Activated naive CD8-positive, alpha-beta T cell treated with anti-CD3 and anti-CD28 coated beads, Interleukin-2, amount 50 U/mL, for 24 hours (primary cell): ENCODE measurements around the gene TCAP.
A peak's percentile ranks its signal among the peaks of the same experiment; 100 is the strongest.

Experiments used
- ATAC-seq: fragments of 150-1000 bp; cut with Tn5 transposase; one replicate; pipeline ENCODE4 v1.10.0; 2021
- DNase-seq: peaks from one replicate; pipeline ENCODE4 v3.0.0; 2021
- H3K27ac Mint-ChIP-seq: one replicate; pipeline ENCODE4 v1.8.0; 2021; ENCODE audit warnings: mild to moderate bottlenecking, mixed read lengths
- H3K27me3 Mint-ChIP-seq: one replicate; pipeline ENCODE4 v1.8.0; 2021; ENCODE audit warnings: mixed read lengths
- H3K36me3 Mint-ChIP-seq: one replicate; pipeline ENCODE4 v1.8.0; 2021; ENCODE audit warnings: low read depth, mixed read lengths
- H3K4me1 Mint-ChIP-seq: one replicate; pipeline ENCODE4 v1.8.0; 2021; ENCODE audit warnings: mixed read lengths
- H3K4me3 Mint-ChIP-seq: one replicate; pipeline ENCODE4 v1.8.0; 2021; ENCODE audit warnings: mild to moderate bottlenecking, moderate library complexity, mixed read lengths
- H3K9me3 Mint-ChIP-seq: one replicate; pipeline ENCODE4 v1.8.0; 2021; ENCODE audit warnings: mixed read lengths

The TCAP gene

GRCh38 chr17:39674179-39674578, 9.0 kb downstream of the TCAP start:
- DNase-seq, result no peak
- no peaks in the 10 kb centered on the region for H3K36me3 Mint-ChIP-seq
- no peak overlapping the region for H3K4me3 Mint-ChIP-seq
- no peak overlapping the region for H3K27ac Mint-ChIP-seq
- no peaks in the 10 kb centered on the region for H3K9me3 Mint-ChIP-seq
- H3K27me3 Mint-ChIP-seq, result peaks cover 3% of the 10 kb centered on the region
- peaks cover 46% of the 10 kb centered on the region for H3K4me1 Mint-ChIP-seq
- no peak for ATAC-seq

GRCh38 chr17:39674702-39675389, 9.7 kb downstream of the TCAP start:
- Mint-ChIP-seq H3K4me1 (peaks cover 53% of the 10 kb centered on the region), H3K36me3 (peaks cover 2% of the 10 kb centered on the region), H3K27ac (no peak overlapping the region), H3K9me3 (no peaks in the 10 kb centered on the region), H3K4me3 (no peak overlapping the region), H3K27me3 (peaks cover 2% of the 10 kb centered on the region)
- no peak for ATAC-seq
- DNase-seq, result no peak

- no peak for ATAC-seq
- Mint-ChIP-seq H3K36me3 (peaks cover 2% of the 10 kb centered on the region), H3K4me3 (no peak overlapping the region), H3K27ac (no peak overlapping the region), H3K27me3 (no peaks in the 10 kb centered on the region), H3K9me3 (no peaks in the 10 kb centered on the region), H3K4me1 (peaks cover 60% of the 10 kb centered on the region)
- no peak for DNase-seq
These were observed 10.4 kb downstream of the TCAP start for GRCh38 chr17:39675390-39676082.

- H3K27ac Mint-ChIP-seq, result no peak overlapping the region
- no peaks in the 10 kb centered on the region for H3K27me3 Mint-ChIP-seq
- H3K4me1 Mint-ChIP-seq, result peaks cover 68% of the 10 kb centered on the region
These were observed 11.2 kb downstream of the TCAP start for GRCh38 chr17:39676198-39676819.

GRCh38 chr17:39677072-39677471, 11.9 kb downstream of the TCAP start:
- Mint-ChIP-seq H3K27me3 (no peaks in the 10 kb centered on the region), H3K9me3 (no peaks in the 10 kb centered on the region), H3K4me3 (no peak overlapping the region), H3K27ac (peak overlapping the region; percentile 46), H3K4me1 (peaks cover 65% of the 10 kb centered on the region), H3K36me3 (peaks cover 2% of the 10 kb centered on the region)
- ATAC-seq (no peak), DNase-seq (no peak)

More at GRCh38 chr17:39676198-39676819, 11.2 kb downstream of the TCAP start:
- ATAC-seq (peak; percentile 53), DNase-seq (peak; percentile 50)
- no peaks in the 10 kb centered on the region for H3K9me3 Mint-ChIP-seq
- H3K4me3 Mint-ChIP-seq, result no peak overlapping the region
- peaks cover 2% of the 10 kb centered on the region for H3K36me3 Mint-ChIP-seq

DNA sequence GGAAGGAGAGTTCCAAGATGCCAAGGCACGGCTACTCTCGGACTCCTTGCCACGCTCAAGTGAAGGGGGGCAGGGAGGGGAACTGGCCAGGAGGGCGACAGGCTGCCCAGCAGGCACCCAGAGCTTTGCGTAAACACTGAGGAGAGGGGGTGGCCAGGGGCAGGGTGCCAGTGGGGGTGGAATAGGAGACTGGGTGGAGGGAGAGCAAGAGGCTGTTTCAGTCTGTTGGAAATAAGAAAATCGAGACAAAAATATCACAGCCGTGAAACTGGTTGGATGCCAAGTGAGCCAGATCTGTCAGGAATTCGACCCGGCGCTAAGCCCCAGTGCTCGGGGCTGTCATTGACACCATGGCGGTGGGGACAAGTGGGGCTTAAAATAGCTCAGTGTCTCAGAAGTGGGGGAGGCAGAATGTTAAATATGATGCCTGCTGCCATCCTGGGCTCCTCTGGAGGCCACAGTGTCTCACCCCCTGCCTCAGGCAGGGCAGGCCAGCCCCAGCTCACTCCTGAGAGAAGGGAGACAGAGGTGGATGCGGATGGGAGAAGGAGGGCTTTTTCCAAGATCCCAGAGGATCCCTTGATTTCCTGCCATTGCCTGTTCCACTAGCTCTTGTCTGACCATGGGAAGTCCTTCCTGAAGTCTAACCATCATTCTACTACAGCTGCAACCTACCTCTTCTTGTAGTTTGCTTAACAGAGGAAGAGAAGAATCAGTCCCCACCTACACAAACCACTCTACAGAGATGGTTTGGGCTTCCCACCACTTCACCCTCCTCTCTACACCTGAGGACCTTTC, 12.6 kb downstream of the TCAP start:
- H3K4me3 Mint-ChIP-seq, result no peak overlapping the region
- H3K27me3 Mint-ChIP-seq, result no peaks in the 10 kb centered on the region
- H3K9me3 Mint-ChIP-seq, result no peaks in the 10 kb centered on the region
- ATAC-seq (no peak), DNase-seq (no peak)
- peaks cover 2% of the 10 kb centered on the region for H3K36me3 Mint-ChIP-seq
- peak overlapping the region; percentile 29 for H3K27ac Mint-ChIP-seq
- peaks cover 63% of the 10 kb centered on the region for H3K4me1 Mint-ChIP-seq

GRCh38 chr17:39678340-39679116, 13.4 kb downstream of the TCAP start:
- H3K4me1 Mint-ChIP-seq, result peaks cover 63% of the 10 kb centered on the region
- DNase-seq, result no peak
- ATAC-seq, result no peak
- peak overlapping the region; percentile 29 for H3K27ac Mint-ChIP-seq
- H3K9me3 Mint-ChIP-seq, result no peaks in the 10 kb centered on the region
- H3K36me3 Mint-ChIP-seq, result peaks cover 2% of the 10 kb centered on the region
- no peaks in the 10 kb centered on the region for H3K27me3 Mint-ChIP-seq
- no peak overlapping the region for H3K4me3 Mint-ChIP-seq

DNA sequence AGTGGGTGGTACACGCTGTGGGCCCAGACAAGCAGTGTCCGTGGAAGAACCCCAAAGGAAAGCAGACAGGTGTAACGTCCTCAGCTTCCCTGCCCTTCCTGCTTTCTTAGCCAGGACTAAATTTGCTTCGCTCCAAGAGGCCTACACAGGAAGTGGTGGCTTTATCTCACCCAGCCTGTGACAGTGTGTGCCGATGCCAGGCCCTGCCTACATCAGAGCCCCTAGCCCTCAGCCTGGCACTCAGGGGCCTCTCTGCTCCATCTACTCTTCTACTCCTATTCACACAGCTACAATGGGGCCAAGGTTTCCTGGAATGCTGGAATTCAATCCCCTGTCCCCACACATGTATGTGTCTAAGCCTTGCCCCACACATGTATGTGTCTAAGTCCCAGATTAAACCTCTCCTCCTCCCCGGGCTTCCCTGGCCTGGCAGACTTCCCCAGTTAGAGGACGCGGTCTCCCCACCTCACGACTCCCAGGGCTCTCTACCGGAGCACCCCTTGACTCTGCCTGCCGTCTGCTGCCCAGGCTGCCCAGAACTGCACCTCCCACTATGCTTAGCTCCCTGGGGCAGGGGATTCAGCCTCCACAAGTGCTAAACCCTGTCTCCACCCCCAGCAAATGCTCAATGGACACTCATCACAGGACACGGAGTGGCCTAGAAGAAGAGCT, 14.5 kb downstream of the TCAP start:
- no peak overlapping the region for H3K4me3 Mint-ChIP-seq
- peak overlapping the region; percentile 80 for H3K27ac Mint-ChIP-seq
- peaks cover 2% of the 10 kb centered on the region for H3K36me3 Mint-ChIP-seq
- ATAC-seq (peak; percentile 51), DNase-seq (peak; percentile 40)
- no peaks in the 10 kb centered on the region for H3K9me3 Mint-ChIP-seq
- H3K27me3 Mint-ChIP-seq, result no peaks in the 10 kb centered on the region
- peaks cover 63% of the 10 kb centered on the region for H3K4me1 Mint-ChIP-seq

GRCh38 chr17:39683295-39683939, 18.3 kb downstream of the TCAP start:
- no peak for DNase-seq
- Mint-ChIP-seq H3K27me3 (no peaks in the 10 kb centered on the region), H3K4me1 (peaks cover 43% of the 10 kb centered on the region), H3K9me3 (no peaks in the 10 kb centered on the region), H3K4me3 (no peak overlapping the region), H3K27ac (peak overlapping the region; percentile 1), H3K36me3 (peaks cover 5% of the 10 kb centered on the region)
- ATAC-seq, result no peak

GRCh38 chr17:39684369-39685192, 19.4 kb downstream of the TCAP start:
- no peak for DNase-seq
- ATAC-seq, result no peak
- no peak overlapping the region for H3K27ac Mint-ChIP-seq
- peaks cover 3% of the 10 kb centered on the region for H3K36me3 Mint-ChIP-seq
- H3K4me1 Mint-ChIP-seq, result peaks cover 41% of the 10 kb centered on the region
- no peaks in the 10 kb centered on the region for H3K9me3 Mint-ChIP-seq
- H3K27me3 Mint-ChIP-seq, result no peaks in the 10 kb centered on the region
- H3K4me3 Mint-ChIP-seq, result no peak overlapping the region

DNA sequence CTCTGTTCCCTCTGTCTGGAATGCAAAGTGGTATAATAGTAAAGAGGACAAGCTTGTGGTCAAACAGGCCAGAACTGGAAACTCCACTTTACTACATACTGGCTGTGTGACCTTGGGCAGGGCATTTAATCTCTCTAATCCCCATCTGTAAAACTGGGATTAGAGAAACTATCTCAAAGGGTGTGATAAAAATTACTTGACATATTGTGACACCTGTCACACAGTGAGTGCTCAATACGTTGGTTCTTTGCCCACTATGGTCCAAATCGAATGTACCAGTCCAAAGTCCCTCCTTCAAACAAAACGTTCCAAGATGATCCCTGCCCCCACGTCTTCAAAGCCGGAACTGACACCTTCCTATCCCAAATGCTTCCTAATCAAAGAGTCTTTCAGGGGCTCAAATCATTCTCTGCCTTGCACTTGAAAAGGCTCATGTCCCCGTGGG, 22.0 kb downstream of the TCAP start:
- DNase-seq, result no peak

More for the DNA sequence above, 22.0 kb downstream of the TCAP start:
- Mint-ChIP-seq H3K36me3 (peaks cover 3% of the 10 kb centered on the region), H3K4me3 (peak overlapping the region; percentile 97), H3K4me1 (peaks cover 22% of the 10 kb centered on the region), H3K27me3 (no peaks in the 10 kb centered on the region), H3K9me3 (no peaks in the 10 kb centered on the region), H3K27ac (peak overlapping the region; percentile 95)
- no peak for ATAC-seq
